IMR-90 (cell line): ENCODE results near the gene CYB5D1. TPM values are rescaled to one million over a fixed set of nuclear protein-coding genes. Genes with fewer than 3 reads are reported as not detected.
A peak's percentile ranks its signal among the peaks of the same experiment; 100 is the strongest.

Experiments
- ATAC-seq: fragments of 200-7000 bp; cut with Tn5 transposase; 2 replicates; pipeline ENCODE4 v1.9.1; 2020; ENCODE audit warnings: low read depth, mild to moderate bottlenecking, moderate library complexity
- BruUV-seq: library from RNA; stranded (reverse); fragments of 400-500 nt; replicated peaks from 2 replicates; lab custom pipeline; 2021; lab: Mats Ljungman, UMichigan
- CTCF ChIA-PET: fragments of 300-600 bp; formaldehyde crosslinking; extraction: SDS; loops from one replicate; lab custom pipeline; 2021; ENCODE audit warnings: antibody characterized with exemption; lab: Yijun Ruan, JAX
- POLR2A ChIA-PET: fragments of 300-600 bp; sonication (Branson Sonifier 250); formaldehyde crosslinking; loops from one replicate; lab custom pipeline; 2022; ENCODE audit warnings: antibody characterized with exemption; ENCODE audit not compliant: unreplicated experiment; lab: Charles Lee
- DNase-seq: peaks from one replicate; pipeline ENCODE4 v3.0.0; 2013
- H2AFZ ChIP-seq: replicated peaks from 2 replicates; pipeline ENCODE3; 2013; ENCODE audit warnings: low read length, mild to moderate bottlenecking; ENCODE audit not compliant: poor library complexity
- H2AK5ac ChIP-seq: 2 replicates; pipeline ENCODE4 v1.6.1; 2013; ENCODE audit warnings: low read depth, low read length, inconsistent platforms
- H2AK9ac ChIP-seq: replicated peaks from 2 replicates; pipeline ENCODE3; 2013; ENCODE audit warnings: mild to moderate bottlenecking, low read depth, low read length, moderate library complexity; ENCODE audit not compliant: poor library complexity
- H2BK120ac ChIP-seq: 2 replicates; pipeline ENCODE4 v1.6.1; 2013; ENCODE audit warnings: low read depth, low read length, inconsistent platforms
- H2BK15ac ChIP-seq: 3 replicates; pipeline ENCODE4 v1.6.1; 2013; ENCODE audit warnings: low read depth, low read length, inconsistent platforms
- H2BK20ac ChIP-seq: 2 replicates; pipeline ENCODE4 v1.6.1; 2013; ENCODE audit warnings: low read depth, mild to moderate bottlenecking, inconsistent platforms, low read length, moderate library complexity
- H2BK5ac ChIP-seq: 2 replicates; pipeline ENCODE4 v1.6.1; 2013; ENCODE audit warnings: mild to moderate bottlenecking, low read depth, low read length, inconsistent platforms; ENCODE audit not compliant: poor library complexity, severe bottlenecking
- H3K14ac ChIP-seq: replicated peaks from 2 replicates; pipeline ENCODE4 v1.6.1; 2013; ENCODE audit warnings: low read depth, low read length, inconsistent platforms
- H3K18ac ChIP-seq: 2 replicates; pipeline ENCODE4 v1.6.1; 2013; ENCODE audit warnings: low read depth, low read length, control low read depth
- H3K23ac ChIP-seq: 2 replicates; pipeline ENCODE4 v1.6.1; 2013; ENCODE audit warnings: low read depth, low read length, inconsistent platforms
- H3K27ac ChIP-seq: 2 replicates; pipeline ENCODE4 v1.5.1; 2013; ENCODE audit warnings: mild to moderate bottlenecking, control low read depth, low read length; ENCODE audit not compliant: insufficient read depth
- H3K27me3 ChIP-seq: 2 replicates; pipeline ENCODE4 v1.6.1; 2013; ENCODE audit warnings: low read length; ENCODE audit not compliant: control insufficient read depth, insufficient read depth
- H3K36me3 ChIP-seq: 2 replicates; pipeline ENCODE4 v1.6.1; 2013; ENCODE audit warnings: low read length, mixed read lengths; ENCODE audit not compliant: control insufficient read depth, insufficient read depth
- H3K4ac ChIP-seq: 2 replicates; pipeline ENCODE4 v1.6.1; 2013; ENCODE audit warnings: low read depth, low read length, inconsistent platforms
- H3K4me1 ChIP-seq: 2 replicates; pipeline ENCODE4 v1.6.1; 2013; ENCODE audit warnings: low read length, mixed read lengths; ENCODE audit not compliant: control insufficient read depth, insufficient read depth
- H3K4me2 ChIP-seq: 2 replicates; pipeline ENCODE4 v1.6.1; 2013; ENCODE audit warnings: low read depth, mild to moderate bottlenecking, control low read depth, low read length, moderate library complexity
- H3K4me3 ChIP-seq: 2 replicates; pipeline ENCODE4 v1.5.1; 2013; ENCODE audit warnings: low read depth, mild to moderate bottlenecking, control low read depth, low read length, moderate library complexity; ENCODE audit not compliant: insufficient read depth
- H3K56ac ChIP-seq: 2 replicates; pipeline ENCODE4 v1.6.1; 2013; ENCODE audit warnings: low read length, inconsistent platforms; ENCODE audit not compliant: insufficient read depth; ENCODE audit errors: extremely low read depth
- H3K79me1 ChIP-seq, 2 experiments: 2 replicates each; pipeline ENCODE4 v1.6.1; 2013; ENCODE audit warnings: low read length in 2 of 2, inconsistent platforms in 1 of 2, low read depth in 1 of 2
- H3K9ac ChIP-seq: 2 replicates; pipeline ENCODE4 v1.6.1; 2013; ENCODE audit warnings: low read depth, low read length, control low read depth
- H3K9me1 ChIP-seq: 2 replicates; pipeline ENCODE4 v1.6.1; 2013; ENCODE audit warnings: low read length, inconsistent platforms; ENCODE audit not compliant: insufficient read depth
- H3K9me3 ChIP-seq: 2 replicates; pipeline ENCODE4 v1.6.1; 2013; ENCODE audit warnings: low read length; ENCODE audit not compliant: control insufficient read depth, insufficient read depth
- H4K20me1 ChIP-seq: 2 replicates; pipeline ENCODE4 v1.6.1; 2013; ENCODE audit warnings: low read length, inconsistent platforms; ENCODE audit not compliant: insufficient read depth
- H4K5ac ChIP-seq: 2 replicates; pipeline ENCODE4 v1.6.1; 2013; ENCODE audit warnings: mild to moderate bottlenecking, low read depth, low read length, control low read depth
- H4K8ac ChIP-seq, 2 experiments: 2 replicates each; pipeline ENCODE4 v1.6.1; 2013; ENCODE audit warnings: low read depth in 2 of 2, low read length in 2 of 2, control low read depth in 1 of 2, inconsistent platforms in 1 of 2
- H4K91ac ChIP-seq: 2 replicates; pipeline ENCODE4 v1.6.1; 2013; ENCODE audit warnings: low read depth, low read length, inconsistent platforms; ENCODE audit not compliant: insufficient read depth
- BHLHE40 ChIP-seq: fragments of 150-350 bp; IDR thresholded peaks from 2 replicates; pipeline ENCODE4 v1.6.1; 2016; ENCODE audit warnings: mild to moderate bottlenecking, low read depth, low read length
- NFE2L2 ChIP-seq: fragments of 150-350 bp; IDR thresholded peaks from 2 replicates; pipeline ENCODE4 v1.6.1; 2016; ENCODE audit warnings: low read depth, mild to moderate bottlenecking, low read length
- WGBS, 2 experiments: methylation state at CpG; one replicate each; pipeline versions ENCODE4 v1.1.5 to v1.1.7; 2013; ENCODE audit warnings: missing lambda C conversion rate in 2 of 2; ENCODE audit not compliant: insufficient read length in 1 of 2; ENCODE audit errors: extremely low coverage in 2 of 2; 5-methylcytosine and 5-hydroxymethylcytosine counted together
- dilution Hi-C: fragments of 300-500 bp; cut with HindIII; formaldehyde crosslinking; loops from one replicate; pipeline ENCODE4 v1.14.3; 2018; ENCODE audit warnings: low sequenced_read_pairs; ENCODE audit not compliant: unreplicated experiment
- in situ Hi-C: fragments of 300-500 bp; cut with MboI; formaldehyde crosslinking; loops from 3 replicates; pipeline ENCODE4 v1.14.3; 2019; ENCODE audit warnings: low sequenced_read_pairs, inconsistent platforms, mixed read lengths
- intact Hi-C: fragments of 100-400 bp; cut with micrococcal nuclease; formaldehyde crosslinking; loops from 2 replicates; pipeline ENCODE4 v1.10.0; 2022
- polyA plus RNA-seq, 3 experiments: library from polyadenylated mRNA; depleted of rRNA; stranded (reverse); fragments of >200 nt; gene quantifications; 2 replicates each; pipeline ENCODE4 v1.2.3, GENCODE V29; 2012; ENCODE audit warnings: low replicate concordance in 1 of 3
- total RNA-seq: library from RNA; depleted of rRNA; stranded (reverse); fragments of >200 nt; gene quantifications from 2 replicates; pipeline ENCODE4 v1.2.3, GENCODE V29; 2012

Gene CYB5D1
- total and polyA plus RNA-seq, 2 of the 4 experiments (the other 2 are of a cell fraction) = 8.8 to 10.8 TPM

DNA sequence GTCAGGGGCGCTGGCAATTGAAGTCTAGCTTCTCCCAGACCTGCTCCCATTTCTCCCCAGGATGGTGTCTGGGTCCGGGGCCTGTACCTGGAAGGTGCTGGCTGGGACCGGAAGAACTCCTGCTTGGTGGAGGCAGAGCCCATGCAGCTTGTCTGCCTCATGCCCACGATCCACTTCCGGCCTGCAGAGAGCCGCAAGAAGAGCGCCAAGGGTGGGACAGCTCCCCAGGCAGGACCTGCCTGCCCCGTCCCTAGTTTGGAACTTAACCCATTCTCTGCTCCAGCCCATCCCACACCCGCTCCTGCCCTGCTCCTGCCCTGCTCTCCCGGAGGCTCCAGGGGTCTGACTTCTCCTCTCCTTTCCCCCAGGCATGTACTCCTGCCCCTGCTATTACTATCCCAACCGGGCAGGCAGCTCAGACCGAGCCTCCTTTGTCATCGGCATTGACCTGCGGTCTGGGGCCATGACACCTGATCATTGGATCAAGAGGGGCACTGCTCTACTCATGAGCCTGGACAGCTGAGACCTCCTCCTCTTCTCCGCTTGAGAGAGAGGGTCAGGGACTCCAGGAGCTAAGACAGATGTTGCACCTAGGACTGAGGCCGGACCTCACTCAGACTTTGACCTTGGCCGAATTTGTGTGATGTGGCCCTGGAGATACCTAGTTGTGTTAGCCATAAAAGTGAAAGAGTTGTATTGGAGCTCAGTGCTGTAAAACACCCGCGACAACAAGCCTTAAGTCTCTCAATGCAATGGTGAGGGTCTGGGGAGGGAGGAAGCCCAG lies 24.6 kb upstream of the CYB5D1 start:
- peak overlapping the region; percentile 33 to 71; a peak in 2 of 4 replicates for H4K8ac ChIP-seq
- dilution Hi-C loops (no loop called here), in situ Hi-C loops (no loop called here), intact Hi-C loops (no loop called here)
- H2BK5ac ChIP-seq = no peak overlapping the region
- H3K27me3 ChIP-seq = peaks cover 6% of the 10 kb centered on the region
- peak overlapping the region; percentile 88 for H2AK9ac ChIP-seq
- peak overlapping the region; percentile 26; the same call in 1 of the 2 replicates for H2AK5ac ChIP-seq
- H3K36me3 ChIP-seq = no peaks in the 10 kb centered on the region
- H3K18ac ChIP-seq = no peak overlapping the region
- CTCF ChIA-PET = interaction anchor here (1.1 to 1.6 kb wide), 2 partner anchors 9 to 24 kb away, joined by 3 read pairs; partner anchors contain the start of gene NAA38
- H3K27ac ChIP-seq = no peak overlapping the region
- H4K91ac ChIP-seq = no peak overlapping the region
- H2BK20ac ChIP-seq = no peak overlapping the region
- H3K14ac ChIP-seq = no peak overlapping the region; the same call in 1 of the 2 replicates
- peak overlapping the region; percentile 48 for H3K9ac ChIP-seq
- no peak overlapping the region for H3K4me3 ChIP-seq
- no peaks in the 10 kb centered on the region for H3K9me1 ChIP-seq
- H4K5ac ChIP-seq = no peak overlapping the region
- DNase-seq (no peak), ATAC-seq (no peak)
- H2AFZ ChIP-seq = peak overlapping the region; percentile 98
- peaks cover 0 to 21% of the 10 kb centered on the region in 2 experiments; a peak in 2 of 4 replicates for H3K79me1 ChIP-seq
- WGBS, 2 experiments = 37% methylated on average over 9 of the region's 19 CpGs; no CpG with 5 or more reads in 1 of the 2 experiments
- H3K9me3 ChIP-seq = no peaks in the 10 kb centered on the region
- H3K23ac ChIP-seq = no peak overlapping the region
- H4K20me1 ChIP-seq = 0 out of 2 replicates have a peak, but pooled peaks cover 4% of the 10 kb centered on the region
- 0 out of 2 replicates have a peak overlapping the region, but pooled peaks have one; percentile 21 for H3K4ac ChIP-seq
- H3K56ac ChIP-seq = no peak overlapping the region
- POLR2A ChIA-PET = no interaction called here
- peak overlapping the region; percentile 66 for H3K4me2 ChIP-seq
- H2BK120ac ChIP-seq = no peak overlapping the region
- peaks cover 3% of the 10 kb centered on the region for H3K4me1 ChIP-seq
- no TSS peak for BruUV-seq
- TF ChIP-seq NFE2L2 (no peak), BHLHE40 (no peak)
- no peak overlapping the region for H2BK15ac ChIP-seq
